PC-3 (cell line): ENCODE measurements around the gene IMPA2. TPM values are rescaled to one million over a fixed set of nuclear protein-coding genes. Genes with fewer than 3 reads are reported as not detected.
"Not testable (repeated sequence)": the region's sequence is repeated elsewhere in the genome, so short reads cannot be mapped to it uniquely, and the experiment has no call there.

ENCODE experiments used
- ATAC-seq: fragments of 200-7000 bp; cut with Tn5 transposase; 2 replicates; pipeline ENCODE4 v1.9.1; 2020; ENCODE audit warnings: mild to moderate bottlenecking, moderate library complexity
- BruUV-seq: library from RNA; stranded (reverse); fragments of 400-500 nt; replicated peaks from 2 replicates; lab custom pipeline; 2021; lab: Mats Ljungman, UMichigan
- CTCF ChIA-PET: fragments of 300-600 bp; sonication (Branson Sonifier 250); formaldehyde crosslinking; loops from one replicate; lab custom pipeline; 2022; ENCODE audit warnings: antibody characterized with exemption; lab: Charles Lee
- POLR2A ChIA-PET: fragments of 300-600 bp; sonication (Branson Sonifier 250); formaldehyde crosslinking; loops from one replicate; lab custom pipeline; 2022; ENCODE audit warnings: antibody characterized with exemption; ENCODE audit not compliant: unreplicated experiment; lab: Charles Lee
- DNase-seq: peaks from one replicate; pipeline ENCODE4 v3.0.0-alpha.2; 2015
- H2AFZ ChIP-seq: fragments of 300-600 bp; sonication (generic); 2 replicates; pipeline ENCODE4 v1.6.0; 2016; ENCODE audit warnings: antibody characterized with exemption, low read length
- H3F3A ChIP-seq: fragments of 300-600 bp; sonication (generic); one replicate; pipeline ENCODE4 v1.6.0; 2017; ENCODE audit warnings: antibody characterized with exemption, low read length, control low read depth, mild to moderate bottlenecking; ENCODE audit not compliant: unreplicated experiment
- H3K27ac ChIP-seq: fragments of 300-600 bp; sonication (generic); 2 replicates; pipeline ENCODE4 v1.5.1; 2016; ENCODE audit warnings: mild to moderate bottlenecking, low read length
- H3K27me3 ChIP-seq: fragments of 300-600 bp; sonication (generic); 2 replicates; pipeline ENCODE4 v1.6.1; 2016; ENCODE audit warnings: low read length, mixed read lengths
- H3K36me3 ChIP-seq: fragments of 300-600 bp; sonication (generic); 2 replicates; pipeline ENCODE4 v1.6.1; 2016; ENCODE audit warnings: low read depth, mixed run types, low read length, mixed read lengths
- H3K4me1 ChIP-seq: fragments of 300-600 bp; sonication (generic); 2 replicates; pipeline ENCODE4 v1.5.1; 2016; ENCODE audit warnings: low read length; ENCODE audit not compliant: insufficient read depth
- H3K4me2 ChIP-seq: fragments of 300-600 bp; sonication (generic); 2 replicates; pipeline ENCODE4 v1.6.0; 2016; ENCODE audit warnings: low read length
- H3K4me3 ChIP-seq: fragments of 300-600 bp; sonication (generic); 2 replicates; pipeline ENCODE4 v1.5.1; 2016; ENCODE audit warnings: mild to moderate bottlenecking, low read length, mixed read lengths
- H3K79me2 ChIP-seq: fragments of 300-600 bp; sonication (generic); 2 replicates; pipeline ENCODE4 v1.6.1; 2017; ENCODE audit warnings: low read length, mixed read lengths
- H3K9ac ChIP-seq: fragments of 300-600 bp; sonication (generic); 2 replicates; pipeline ENCODE4 v1.6.0; 2016; ENCODE audit warnings: mild to moderate bottlenecking, low read length
- H3K9me2 ChIP-seq: fragments of 300-600 bp; sonication (generic); replicated peaks from 2 replicates; pipeline ENCODE4 v1.6.1; 2016; ENCODE audit warnings: mixed run types, low read length, mixed read lengths
- H3K9me3 ChIP-seq: fragments of 300-600 bp; sonication (generic); 2 replicates; pipeline ENCODE4 v1.6.1; 2016; ENCODE audit warnings: low read length, mixed read lengths
- H4K20me1 ChIP-seq: fragments of 300-600 bp; sonication (generic); 2 replicates; pipeline ENCODE4 v1.6.1; 2016; ENCODE audit warnings: low read length, mixed read lengths
- EZH2 ChIP-seq: fragments of 300-600 bp; sonication (generic); IDR thresholded peaks from one replicate; pipeline ENCODE4 v1.6.1; 2017; ENCODE audit warnings: antibody characterized with exemption, mild to moderate bottlenecking, low read length; ENCODE audit not compliant: unreplicated experiment
- EZH2phosphoT487 ChIP-seq: fragments of 300-600 bp; sonication (generic); IDR thresholded peaks from 2 replicates; pipeline ENCODE4 v1.6.1; 2018; ENCODE audit warnings: mild to moderate bottlenecking, antibody characterized with exemption, low read length, borderline replicate concordance
- intact Hi-C: fragments of 100-400 bp; cut with micrococcal nuclease; formaldehyde crosslinking; loops from 2 replicates; pipeline ENCODE4 v1.9.0; 2023
- total RNA-seq: library from RNA; depleted of rRNA; stranded (reverse); fragments of >200 nt; gene quantifications from 2 replicates; pipeline ENCODE4 v1.2.3, GENCODE V29; 2014
- TF ChIP-seq, protein P1 (sequence below): fragments of 300-600 bp; sonication (generic); conservative IDR thresholded peaks from 2 replicates; pipeline ENCODE4 v1.5.1; 2017; ENCODE audit warnings: antibody characterized with exemption, low read depth, mild to moderate bottlenecking, low read length

IMPA2 gene
- total RNA-seq, 1 experiment from 2014 or later: 38.2 TPM

- Histone ChIP-seq H3K27ac (no peak overlapping the region), H3K9me2 (no peaks in the 10 kb centered on the region), H3K79me2 (no peaks in the 10 kb centered on the region), H2AFZ (no peak overlapping the region), H3K4me2 (no peak overlapping the region), H4K20me1 (no peaks in the 10 kb centered on the region), H3K27me3 (no peaks in the 10 kb centered on the region), H3F3A (peaks cover 5% of the 10 kb centered on the region), H3K4me1 (peaks cover 21% of the 10 kb centered on the region), H3K36me3 (peaks cover 8% of the 10 kb centered on the region; the same call in 1 of the 2 replicates), H3K9me3 (peaks cover 14% of the 10 kb centered on the region), H3K9ac (no peak overlapping the region), H3K4me3 (no peak overlapping the region)
- ATAC-seq (no peak), DNase-seq (no peak)
- intact Hi-C loops: no loop called here
- TF ChIP-seq, protein P1, sequence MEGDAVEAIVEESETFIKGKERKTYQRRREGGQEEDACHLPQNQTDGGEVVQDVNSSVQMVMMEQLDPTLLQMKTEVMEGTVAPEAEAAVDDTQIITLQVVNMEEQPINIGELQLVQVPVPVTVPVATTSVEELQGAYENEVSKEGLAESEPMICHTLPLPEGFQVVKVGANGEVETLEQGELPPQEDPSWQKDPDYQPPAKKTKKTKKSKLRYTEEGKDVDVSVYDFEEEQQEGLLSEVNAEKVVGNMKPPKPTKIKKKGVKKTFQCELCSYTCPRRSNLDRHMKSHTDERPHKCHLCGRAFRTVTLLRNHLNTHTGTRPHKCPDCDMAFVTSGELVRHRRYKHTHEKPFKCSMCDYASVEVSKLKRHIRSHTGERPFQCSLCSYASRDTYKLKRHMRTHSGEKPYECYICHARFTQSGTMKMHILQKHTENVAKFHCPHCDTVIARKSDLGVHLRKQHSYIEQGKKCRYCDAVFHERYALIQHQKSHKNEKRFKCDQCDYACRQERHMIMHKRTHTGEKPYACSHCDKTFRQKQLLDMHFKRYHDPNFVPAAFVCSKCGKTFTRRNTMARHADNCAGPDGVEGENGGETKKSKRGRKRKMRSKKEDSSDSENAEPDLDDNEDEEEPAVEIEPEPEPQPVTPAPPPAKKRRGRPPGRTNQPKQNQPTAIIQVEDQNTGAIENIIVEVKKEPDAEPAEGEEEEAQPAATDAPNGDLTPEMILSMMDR: no peak
- TF ChIP-seq EZH2 (no peak), EZH2phosphoT487 (no peak)
- ChIA-PET CTCF (interaction anchor here (1.2 kb wide), 1 partner anchor 25 kb away, joined by 3 read pairs; the partner anchor contains the start of gene IMPA2), POLR2A (no interaction called here)
- BruUV-seq: no TSS peak
These were observed 24.7 kb upstream of the IMPA2 start for GRCh38 chr18:11956371-11957308.

- Histone ChIP-seq H3K4me1 (peaks cover 21% of the 10 kb centered on the region), H3K27me3 (no peaks in the 10 kb centered on the region), H3F3A (peaks cover 5% of the 10 kb centered on the region), H3K9ac (no peak overlapping the region), H2AFZ (no peak overlapping the region), H3K4me3 (no peak overlapping the region), H3K27ac (no peak overlapping the region), H3K9me3 (peaks cover 14% of the 10 kb centered on the region), H4K20me1 (no peaks in the 10 kb centered on the region), H3K9me2 (no peaks in the 10 kb centered on the region), H3K4me2 (no peak overlapping the region), H3K79me2 (no peaks in the 10 kb centered on the region), H3K36me3 (peaks cover 8% of the 10 kb centered on the region; the same call in 1 of the 2 replicates)
- CTCF ChIA-PET: no interaction called here
- no TSS peak for BruUV-seq
- POLR2A ChIA-PET: no interaction called here
- intact Hi-C loops: no loop called here
- DNase-seq (no peak), ATAC-seq (no peak)
- no peak for TF ChIP-seq EZH2
- no peak for TF ChIP-seq EZH2phosphoT487
- TF ChIP-seq, protein P1: no peak
These were observed 23.7 kb upstream of the IMPA2 start for GRCh38 chr18:11957636-11958035.

DNA sequence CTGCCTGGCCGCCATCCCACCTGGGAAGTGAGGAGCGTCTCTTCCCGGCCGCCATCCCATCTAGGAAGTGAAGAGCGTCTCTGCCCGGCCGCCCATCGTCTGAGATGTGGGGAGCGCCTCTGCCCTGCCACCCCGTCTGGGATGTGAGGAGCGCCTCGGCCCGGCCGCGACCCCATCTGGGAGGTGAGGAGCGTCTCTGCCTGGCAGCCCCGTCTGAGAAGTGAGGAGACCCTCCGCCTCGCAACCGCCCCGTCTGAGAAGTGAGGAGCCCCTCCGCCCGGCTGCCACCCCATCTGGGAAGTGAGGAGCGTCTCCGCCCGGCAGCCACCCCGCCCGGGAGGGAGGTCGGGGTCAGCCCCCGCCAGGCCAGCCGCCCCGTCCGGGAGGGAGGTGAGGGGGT is 21.7 kb upstream of the IMPA2 start:
- H3K36me3 ChIP-seq, H3K79me2 ChIP-seq, H4K20me1 ChIP-seq, H3K9me2 ChIP-seq, POLR2A ChIA-PET, H3K27me3 ChIP-seq, H3F3A ChIP-seq, intact Hi-C loops, ATAC-seq, H3K4me3 ChIP-seq, H2AFZ ChIP-seq, BruUV-seq, H3K9ac ChIP-seq, H3K27ac ChIP-seq, CTCF ChIA-PET, H3K4me2 ChIP-seq, DNase-seq: not testable (repeated sequence)
- Histone ChIP-seq H3K4me1 (peaks cover 12% of the 10 kb centered on the region), H3K9me3 (peaks cover 14% of the 10 kb centered on the region)
